Endothelial cell of umbilical vein (primary cell): Measurements from ENCODE around the gene SERPINE1. TPM values are rescaled to one million over a fixed set of nuclear protein-coding genes. Genes with fewer than 3 reads are reported as not detected.
A peak's percentile ranks its signal among the peaks of the same experiment; 100 is the strongest.

Experiments used
- BruUV-seq: library from RNA; stranded (reverse); fragments of 400-500 nt; replicated peaks from 2 replicates; lab custom pipeline; 2021; lab: Mats Ljungman, UMichigan
- CTCF ChIA-PET: fragments of 300-600, 350-600 bp; sonication (Branson Sonifier 250); formaldehyde crosslinking; loops from one replicate; lab custom pipeline; 2021; ENCODE audit warnings: antibody characterized with exemption, inconsistent platforms; lab: Charles Lee
- POLR2A ChIA-PET: fragments of 300-600, 350-600 bp; sonication (Branson Sonifier 250); formaldehyde crosslinking; loops from one replicate; lab custom pipeline; 2021; ENCODE audit warnings: antibody characterized with exemption, inconsistent platforms; lab: Charles Lee
- DNase-seq: peaks from one replicate; pipeline ENCODE4 v3.0.0-alpha.2; 2011; ENCODE audit warnings: low read depth, low spot score
- FAIRE-seq: peaks from 2 replicates; lab custom pipeline; 2011; peaks lifted over from hg19 to GRCh38; lab: Jason Lieb, UNC
- H2AFZ ChIP-seq: 2 replicates; pipeline ENCODE4 v1.6.0; 2012; ENCODE audit warnings: low read depth, low read length, control low read depth, inconsistent platforms
- H3K27ac ChIP-seq: 2 replicates; pipeline ENCODE4 v1.5.1; 2011; ENCODE audit warnings: low read depth, mild to moderate bottlenecking, control low read depth, low read length, moderate library complexity; ENCODE audit not compliant: insufficient read depth
- H3K27me3 ChIP-seq, 2 experiments: 2 replicates each; pipeline versions ENCODE4 v1.6.0 to v1.6.1; 2011; ENCODE audit warnings: low read length in 2 of 2, mixed read lengths in 1 of 2; ENCODE audit not compliant: control insufficient read depth in 2 of 2, insufficient read depth in 2 of 2
- H3K36me3 ChIP-seq, 2 experiments: 2 replicates in 1 of 2; 3 replicates in 1 of 2; pipeline ENCODE4 v1.5.1; 2011; ENCODE audit warnings: low read length in 2 of 2, mild to moderate bottlenecking in 1 of 2, moderate library complexity in 1 of 2; ENCODE audit not compliant: control insufficient read depth in 2 of 2, insufficient read depth in 2 of 2; ENCODE audit errors: extremely low read depth in 1 of 2
- H3K4me1 ChIP-seq: 3 replicates; pipeline ENCODE4 v1.5.1; 2011; ENCODE audit warnings: mild to moderate bottlenecking, low read length; ENCODE audit not compliant: control insufficient read depth, insufficient read depth; ENCODE audit errors: extremely low read depth
- H3K4me2 ChIP-seq: 2 replicates; pipeline ENCODE4 v1.6.1; 2011; ENCODE audit warnings: low read length, control low read depth, mixed read lengths; ENCODE audit not compliant: insufficient read depth
- H3K4me3 ChIP-seq, 3 experiments: fragments of 200-600 bp in 1 of 3; sonication (generic), shearing (Covaris generic) in 1 of 3; replicated peaks in 1 of 3; 2 replicates each; pipeline ENCODE4 v1.5.1; 2011 to 2016; ENCODE audit warnings: control low read depth in 3 of 3, low read length in 3 of 3, mild to moderate bottlenecking in 2 of 3, inconsistent platforms in 1 of 3, low read depth in 1 of 3, moderate library complexity in 1 of 3; ENCODE audit not compliant: insufficient read depth in 1 of 3
- H3K79me2 ChIP-seq: 2 replicates; pipeline ENCODE4 v1.6.0; 2012; ENCODE audit warnings: low read length, inconsistent platforms; ENCODE audit not compliant: control insufficient read depth, insufficient read depth
- H3K9ac ChIP-seq: replicated peaks from 2 replicates; pipeline ENCODE3; 2011; ENCODE audit warnings: low read length, control low read depth; ENCODE audit not compliant: insufficient read depth; ENCODE audit errors: extremely low read depth
- H3K9me1 ChIP-seq: replicated peaks from 3 replicates; pipeline ENCODE4 v1.6.0; 2011; ENCODE audit warnings: mild to moderate bottlenecking, low read length; ENCODE audit not compliant: control insufficient read depth, insufficient read depth; ENCODE audit errors: extremely low read depth
- H3K9me3 ChIP-seq: replicated peaks from 2 replicates; pipeline ENCODE4 v1.5.1; 2012; ENCODE audit warnings: low read length, inconsistent platforms; ENCODE audit not compliant: control insufficient read depth, insufficient read depth
- H4K20me1 ChIP-seq: replicated peaks from 2 replicates; pipeline ENCODE3; 2011; ENCODE audit warnings: mild to moderate bottlenecking, low read length; ENCODE audit not compliant: control insufficient read depth, insufficient read depth; ENCODE audit errors: extremely low read depth
- CTCF ChIP-seq, 2 donors: IDR thresholded peaks; 1 replicate in 1 of 2; 2 replicates in 1 of 2; pipeline ENCODE4 v1.5.1; 2011; ENCODE audit warnings: low read length in 2 of 2, mild to moderate bottlenecking in 2 of 2, moderate library complexity in 2 of 2, control low read depth in 1 of 2, inconsistent platforms in 1 of 2, low read depth in 1 of 2; ENCODE audit not compliant: insufficient read depth in 1 of 2; ENCODE audit errors: extremely low read depth in 1 of 2
- EZH2 ChIP-seq: IDR thresholded peaks from 2 replicates; pipeline ENCODE4 v1.6.1; 2012; ENCODE audit warnings: borderline replicate concordance, low read depth, mild to moderate bottlenecking, moderate library complexity, low read length, inconsistent platforms; ENCODE audit not compliant: severe bottlenecking
- FOS ChIP-seq: IDR thresholded peaks from 2 replicates; pipeline ENCODE4 v1.6.1; 2011; ENCODE audit warnings: mild to moderate bottlenecking, low read length, moderate library complexity, borderline replicate concordance; ENCODE audit not compliant: insufficient read depth
- GATA2 ChIP-seq: IDR thresholded peaks from 2 replicates; pipeline ENCODE4 v1.7.0; 2011; ENCODE audit warnings: low read depth, mild to moderate bottlenecking, moderate library complexity, mixed read lengths, low read length; ENCODE audit not compliant: insufficient read length, insufficient read depth
- MYC ChIP-seq: IDR thresholded peaks from one replicate; pipeline ENCODE4 v1.6.1; 2011; ENCODE audit warnings: mild to moderate bottlenecking, low read depth, low read length
- POLR2AphosphoS5 ChIP-seq: IDR thresholded peaks from 2 replicates; pipeline ENCODE4 v1.6.1; 2012; ENCODE audit warnings: low read depth, mild to moderate bottlenecking, control low read depth, low read length, moderate library complexity; ENCODE audit not compliant: insufficient read depth
- dilution Hi-C: fragments of 300-500 bp; cut with MboI; formaldehyde crosslinking; loops from one replicate; pipeline ENCODE4 v1.15.0; 2019; ENCODE audit warnings: low sequenced_read_pairs; ENCODE audit not compliant: extremely low pct_ligation_motif_present
- intact Hi-C: fragments of 100-400 bp; cut with micrococcal nuclease; formaldehyde crosslinking; loops from one replicate; pipeline ENCODE4 v1.10.0; 2022
- polyA plus RNA-seq, 4 experiments: library from polyadenylated mRNA; depleted of rRNA in 3 of 4; stranded (reverse) in 3 of 4; unstranded in 1 of 4; fragments of >200 nt; gene quantifications; 2 replicates each; pipeline versions ENCODE4 v1.2.1 to v1.2.3, GENCODE V29; 2011 to 2012; ENCODE audit warnings: missing spikeins in 1 of 4
- total RNA-seq: library from RNA; stranded (reverse); gene quantifications from 2 replicates; pipeline ENCODE4 v1.2.3, GENCODE V29; 2021

The SERPINE1 gene
- total and polyA plus RNA-seq, 2 donors (not counting 3 experiments of a cell fraction or from before 2014, with no cell fraction given) = 2,296 to 4,637 TPM

GRCh38 chr7:101171442-101171837, 44.5 kb downstream of the SERPINE1 start:
- BruUV-seq = no TSS peak
- ChIA-PET CTCF (interaction anchor here (1.0 to 3.1 kb wide), 5 partner anchors 12 to 111 kb away, joined by 4 to 49 read pairs (median 6); partner anchors contain the start of genes PLOD3 and ZNHIT1), POLR2A (no interaction called here)
- H3K9me3 ChIP-seq = no peaks in the 10 kb centered on the region
- no peaks in the 10 kb centered on the region for H3K79me2 ChIP-seq
- FAIRE-seq = no peak
- no peak for DNase-seq
- dilution Hi-C loops (no loop called here), intact Hi-C loops (loop anchor here (10.0 kb wide), 1 partner anchor 563 kb away; no protein-coding TSS in a partner anchor)
- no peaks in the 10 kb centered on the region for H3K4me1 ChIP-seq
- H4K20me1 ChIP-seq = no peaks in the 10 kb centered on the region
- H3K9ac ChIP-seq = no peak overlapping the region
- no peak overlapping the region for H3K27ac ChIP-seq
- H2AFZ ChIP-seq = no peak overlapping the region
- no peaks in the 10 kb centered on the region for H3K36me3 ChIP-seq
- no peak overlapping the region for H3K4me2 ChIP-seq
- no peak for TF ChIP-seq POLR2AphosphoS5
- TF ChIP-seq CTCF (IDR thresholded peaks at IDR 0.05; ENCODE audit: extremely low read depth in 1 of 2, insufficient read depth in 1 of 2, low read depth in 1 of 2, low read length in 2 of 2) = peak in 1 of 2 donors; percentile 39
- no peaks in the 10 kb centered on the region for H3K9me1 ChIP-seq
- H3K4me3 ChIP-seq = no peak overlapping the region
- peaks cover 86% of the 10 kb centered on the region in 2 experiments for H3K27me3 ChIP-seq

- DNase-seq (no peak), FAIRE-seq (no peak)
- no peaks in the 10 kb centered on the region for H4K20me1 ChIP-seq
- H3K9me3 ChIP-seq = no peaks in the 10 kb centered on the region
- intact Hi-C loops = loop anchor here (10.0 kb wide), 1 partner anchor 563 kb away; no protein-coding TSS in a partner anchor
- ChIA-PET CTCF (interaction anchor here (1.0 to 3.1 kb wide), 4 partner anchors 28 to 111 kb away, joined by 6 to 49 read pairs (median 14); partner anchors contain the start of genes PLOD3 and ZNHIT1), POLR2A (no interaction called here)
- H3K4me2 ChIP-seq = no peak overlapping the region
- H3K79me2 ChIP-seq = no peaks in the 10 kb centered on the region
- H3K4me3 ChIP-seq = no peak overlapping the region
- H3K4me1 ChIP-seq = no peaks in the 10 kb centered on the region
- peaks cover 83 to 87% of the 10 kb centered on the region in 2 experiments for H3K27me3 ChIP-seq
- no TSS peak for BruUV-seq
- H2AFZ ChIP-seq = no peak overlapping the region
- H3K27ac ChIP-seq = no peak overlapping the region
- no peak overlapping the region for H3K9ac ChIP-seq
- no peaks in the 10 kb centered on the region for H3K36me3 ChIP-seq
- no peak for TF ChIP-seq GATA2
- TF ChIP-seq EZH2 = peak; percentile 99
- no peak for TF ChIP-seq CTCF (IDR thresholded peaks at IDR 0.05; ENCODE audit: extremely low read depth in 1 of 2, insufficient read depth in 1 of 2, low read depth in 1 of 2, low read length in 2 of 2)
- TF ChIP-seq MYC = no peak
- TF ChIP-seq FOS = no peak
- dilution Hi-C loops = no loop called here
- no peaks in the 10 kb centered on the region for H3K9me1 ChIP-seq
These were observed 45.3 kb downstream of the SERPINE1 start for GRCh38 chr7:101172005-101172853.
